ENCODE results near the gene GRB2.

GRB2 gene

DNA sequence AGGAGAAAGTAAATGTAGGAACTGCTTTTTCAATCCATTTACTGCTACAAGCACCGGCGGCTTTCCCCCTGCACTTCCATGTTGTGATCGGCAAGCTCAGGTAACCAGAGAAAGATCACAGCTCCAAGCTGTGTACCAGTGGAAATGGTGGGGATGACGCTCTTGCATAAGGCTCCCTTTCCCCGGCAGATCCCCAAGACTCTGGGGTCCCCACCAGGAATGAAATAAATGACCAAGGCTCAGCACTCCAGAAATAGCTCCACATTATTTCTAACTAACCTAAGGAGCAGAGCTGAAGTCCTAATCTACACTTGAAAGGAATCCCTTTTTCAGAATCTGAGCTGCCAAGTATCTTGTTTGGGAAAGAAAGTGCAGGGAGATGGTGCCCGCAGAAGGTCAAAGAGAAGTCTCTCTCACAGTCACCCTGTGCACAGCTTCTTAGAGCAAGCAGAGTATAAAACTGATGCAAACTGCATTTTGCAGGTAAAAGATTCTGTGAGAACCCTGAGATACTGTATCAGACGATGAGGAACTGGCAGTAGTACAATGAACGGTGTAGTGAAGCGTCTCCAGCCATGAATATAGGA is 11.1 kb downstream of the GRB2 start:
- Histone ChIP-seq H3K9me3 (ENCODE audit: insufficient read depth, low read length) (no peaks in the 10 kb centered on the region), H3K4me3 (ENCODE audit: low read length) (peak overlapping the region; percentile 84), H3K9ac (ENCODE audit: low read length) (peak overlapping the region; percentile 60), H3K27me3 (ENCODE audit: low read depth, low read length) (no peaks in the 10 kb centered on the region), H3K27ac (ENCODE audit: low read length) (peak overlapping the region; percentile 52), H4K20me1 (ENCODE audit: insufficient read depth, low read length) (peaks cover 97% of the 10 kb centered on the region), H3K79me2 (ENCODE audit: low read length) (peaks cover 99% of the 10 kb centered on the region), H3K36me3 (replicated peaks; ENCODE audit: low read depth, low read length) (peaks cover 35% of the 10 kb centered on the region), H2AFZ (ENCODE audit: low read depth, low read length) (no peak overlapping the region), H3K4me1 (ENCODE audit: low read length) (peaks cover 41% of the 10 kb centered on the region), H3K4me2 (ENCODE audit: low read length) (peak overlapping the region; percentile 98)
- TF ChIP-seq EZH2phosphoT487 (IDR thresholded peaks at IDR 0.05; ENCODE audit: low read depth) (no peak), CTCF (IDR thresholded peaks at IDR 0.05; ENCODE audit: low read depth, low read length) (no peak)

DNA sequence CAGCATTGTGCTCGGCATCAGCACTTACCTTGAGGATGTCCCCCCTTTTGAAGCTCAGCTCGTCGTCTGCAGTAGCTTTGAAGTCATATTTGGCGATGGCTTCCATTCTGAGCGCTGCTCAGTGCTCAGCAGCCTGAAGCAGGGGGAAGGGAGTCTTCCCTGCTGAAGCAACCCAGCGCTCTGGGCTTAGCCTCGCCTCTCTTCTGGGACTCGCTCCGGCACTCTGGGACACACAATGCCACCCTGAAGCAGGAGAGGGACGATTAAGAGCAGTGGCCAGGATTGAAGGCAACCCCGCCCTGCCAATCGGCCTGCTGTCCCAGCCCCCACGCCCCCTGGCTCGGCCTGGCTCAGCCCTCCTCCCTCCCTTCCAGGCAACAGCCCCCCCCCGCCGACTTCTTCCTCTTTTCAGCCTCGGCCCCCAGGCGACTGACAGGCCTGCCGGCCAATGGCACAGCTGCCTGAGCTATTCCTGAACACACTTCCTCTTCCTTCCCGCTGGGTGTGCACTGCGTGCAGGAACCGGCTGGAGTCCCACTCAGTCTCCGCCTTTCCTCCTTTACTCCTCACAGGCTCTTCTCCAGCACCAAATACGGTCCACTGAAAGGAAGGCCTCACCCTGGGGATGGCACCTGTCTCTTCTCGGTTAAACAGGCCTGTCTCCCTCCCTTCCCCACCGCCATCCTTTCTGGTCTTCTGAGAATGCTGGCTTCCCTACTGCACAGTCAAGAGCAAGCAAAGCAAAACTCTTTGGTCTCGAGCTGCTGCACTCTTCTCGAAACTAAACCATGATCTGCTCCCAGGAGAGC is 11.8 kb downstream of the GRB2 start:
- H3K27ac ChIP-seq (ENCODE audit: low read length), result peak overlapping the region; percentile 52
- H3K79me2 ChIP-seq (ENCODE audit: low read length), result peaks cover 99% of the 10 kb centered on the region
- H3K4me2 ChIP-seq (ENCODE audit: low read length), result peak overlapping the region; percentile 98
- H3K27me3 ChIP-seq (ENCODE audit: low read depth, low read length), result no peaks in the 10 kb centered on the region
- H3K36me3 ChIP-seq (replicated peaks; ENCODE audit: low read depth, low read length), result peaks cover 41% of the 10 kb centered on the region
- H3K9ac ChIP-seq (ENCODE audit: low read length), result peak overlapping the region; percentile 60
- H3K9me3 ChIP-seq (ENCODE audit: insufficient read depth, low read length), result no peaks in the 10 kb centered on the region
- H2AFZ ChIP-seq (ENCODE audit: low read depth, low read length), result no peak overlapping the region
- peak overlapping the region; percentile 84 for H3K4me3 ChIP-seq (ENCODE audit: low read length)
- peaks cover 97% of the 10 kb centered on the region for H4K20me1 ChIP-seq (ENCODE audit: insufficient read depth, low read length)
- H3K4me1 ChIP-seq (ENCODE audit: low read length), result peaks cover 41% of the 10 kb centered on the region
- TF ChIP-seq EZH2phosphoT487 (IDR thresholded peaks at IDR 0.05; ENCODE audit: low read depth) (no peak), CTCF (IDR thresholded peaks at IDR 0.05; ENCODE audit: low read depth, low read length) (no peak)

GRCh38 chr17:75392559-75392958 is 12.9 kb downstream of the GRB2 start:
- H2AFZ ChIP-seq (ENCODE audit: low read depth, low read length), result no peak overlapping the region
- H3K9ac ChIP-seq (ENCODE audit: low read length), result no peak overlapping the region
- peaks cover 41% of the 10 kb centered on the region for H3K4me1 ChIP-seq (ENCODE audit: low read length)
- no peak overlapping the region for H3K4me3 ChIP-seq (ENCODE audit: low read length)
- H3K36me3 ChIP-seq (replicated peaks; ENCODE audit: low read depth, low read length), result peaks cover 45% of the 10 kb centered on the region
- H3K27me3 ChIP-seq (ENCODE audit: low read depth, low read length), result no peaks in the 10 kb centered on the region
- H3K9me3 ChIP-seq (ENCODE audit: insufficient read depth, low read length), result no peaks in the 10 kb centered on the region
- H3K27ac ChIP-seq (ENCODE audit: low read length), result no peak overlapping the region
- no peak for TF ChIP-seq CTCF (IDR thresholded peaks at IDR 0.05; ENCODE audit: low read depth, low read length)
- TF ChIP-seq EZH2phosphoT487 (IDR thresholded peaks at IDR 0.05; ENCODE audit: low read depth), result no peak
- peaks cover 97% of the 10 kb centered on the region for H4K20me1 ChIP-seq (ENCODE audit: insufficient read depth, low read length)
- peaks cover 99% of the 10 kb centered on the region for H3K79me2 ChIP-seq (ENCODE audit: low read length)
- H3K4me2 ChIP-seq (ENCODE audit: low read length), result no peak overlapping the region

DNA sequence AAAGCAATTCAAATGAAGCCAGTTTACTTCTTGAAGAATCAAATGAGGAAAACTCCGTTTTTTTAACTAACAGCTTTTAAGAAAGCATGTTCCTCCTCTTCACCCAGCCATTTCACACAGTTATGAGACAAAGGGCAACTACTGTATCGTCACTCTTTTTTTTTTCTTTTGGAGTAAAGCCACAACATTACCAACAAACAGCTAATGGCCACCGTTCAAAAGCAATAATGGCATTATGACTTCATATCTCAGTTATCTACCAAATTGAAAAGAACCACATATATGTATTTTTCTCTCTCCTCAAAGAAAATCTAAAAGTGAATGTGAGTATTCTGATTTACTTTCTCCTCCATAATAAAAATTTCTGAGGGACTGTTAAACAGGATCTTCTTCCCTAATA is 14.5 kb downstream of the GRB2 start:
- peaks cover 97% of the 10 kb centered on the region for H4K20me1 ChIP-seq (ENCODE audit: insufficient read depth, low read length)
- H2AFZ ChIP-seq (ENCODE audit: low read depth, low read length), result no peak overlapping the region
- H3K27me3 ChIP-seq (ENCODE audit: low read depth, low read length), result no peaks in the 10 kb centered on the region
- no peak overlapping the region for H3K4me3 ChIP-seq (ENCODE audit: low read length)
- no peak overlapping the region for H3K4me2 ChIP-seq (ENCODE audit: low read length)
- H3K27ac ChIP-seq (ENCODE audit: low read length), result no peak overlapping the region
- peaks cover 25% of the 10 kb centered on the region for H3K4me1 ChIP-seq (ENCODE audit: low read length)
- H3K79me2 ChIP-seq (ENCODE audit: low read length), result peaks cover 99% of the 10 kb centered on the region
- no peaks in the 10 kb centered on the region for H3K9me3 ChIP-seq (ENCODE audit: insufficient read depth, low read length)
- TF ChIP-seq CTCF (IDR thresholded peaks at IDR 0.05; ENCODE audit: low read depth, low read length) (no peak), EZH2phosphoT487 (IDR thresholded peaks at IDR 0.05; ENCODE audit: low read depth) (no peak)
- no peak overlapping the region for H3K9ac ChIP-seq (ENCODE audit: low read length)
- H3K36me3 ChIP-seq (replicated peaks; ENCODE audit: low read depth, low read length), result peaks cover 45% of the 10 kb centered on the region
